ENCODE data around the gene WBP11. TPM values are rescaled to one million over a fixed set of nuclear protein-coding genes. Genes with fewer than 3 reads are reported as not detected.

Gene WBP11
- total and polyA plus RNA-seq, 2 donors (not counting 3 experiments of a cell fraction or from before 2014, with no cell fraction given), result 11.4 to 77.1 TPM

GRCh38 chr12:14774906-14775635 is 28.2 kb downstream of the WBP11 start:
- H3K9me1 ChIP-seq (replicated peaks; ENCODE audit: control insufficient read depth, extremely low read depth, insufficient read depth, low read length), result no peaks in the 10 kb centered on the region
- H2AFZ ChIP-seq (ENCODE audit: low read depth, low read length), result peak overlapping the region; percentile 73
- H3K27me3 ChIP-seq (ENCODE audit: control insufficient read depth in 2 of 2, insufficient read depth in 2 of 2, low read length in 2 of 2), result no peaks in the 10 kb centered on the region
- DNase-seq (ENCODE audit: low read depth, low spot score) (peak; percentile 73), FAIRE-seq (peak; percentile 66)
- H3K27ac ChIP-seq (ENCODE audit: insufficient read depth, low read depth, low read length), result peak overlapping the region; percentile 77
- H3K4me1 ChIP-seq (ENCODE audit: control insufficient read depth, extremely low read depth, insufficient read depth, low read length), result peaks cover 18% of the 10 kb centered on the region
- no TSS peak for BruUV-seq (replicated peaks)
- H3K9me3 ChIP-seq (replicated peaks; ENCODE audit: control insufficient read depth, insufficient read depth, low read length), result no peaks in the 10 kb centered on the region
- no peaks in the 10 kb centered on the region for H3K36me3 ChIP-seq (ENCODE audit: control insufficient read depth in 2 of 2, extremely low read depth in 1 of 2, insufficient read depth in 2 of 2, low read length in 2 of 2)
- H3K4me2 ChIP-seq (ENCODE audit: insufficient read depth, low read length), result peak overlapping the region; percentile 79
- no peaks in the 10 kb centered on the region for H4K20me1 ChIP-seq (replicated peaks; ENCODE audit: control insufficient read depth, extremely low read depth, insufficient read depth, low read length)
- H3K4me3 ChIP-seq (replicated peaks in 1 of 3; ENCODE audit: insufficient read depth in 1 of 3, low read depth in 1 of 3, low read length in 3 of 3), result peak overlapping the region; percentile 50 to 78 (median 56)
- TF ChIP-seq, protein P1, sequence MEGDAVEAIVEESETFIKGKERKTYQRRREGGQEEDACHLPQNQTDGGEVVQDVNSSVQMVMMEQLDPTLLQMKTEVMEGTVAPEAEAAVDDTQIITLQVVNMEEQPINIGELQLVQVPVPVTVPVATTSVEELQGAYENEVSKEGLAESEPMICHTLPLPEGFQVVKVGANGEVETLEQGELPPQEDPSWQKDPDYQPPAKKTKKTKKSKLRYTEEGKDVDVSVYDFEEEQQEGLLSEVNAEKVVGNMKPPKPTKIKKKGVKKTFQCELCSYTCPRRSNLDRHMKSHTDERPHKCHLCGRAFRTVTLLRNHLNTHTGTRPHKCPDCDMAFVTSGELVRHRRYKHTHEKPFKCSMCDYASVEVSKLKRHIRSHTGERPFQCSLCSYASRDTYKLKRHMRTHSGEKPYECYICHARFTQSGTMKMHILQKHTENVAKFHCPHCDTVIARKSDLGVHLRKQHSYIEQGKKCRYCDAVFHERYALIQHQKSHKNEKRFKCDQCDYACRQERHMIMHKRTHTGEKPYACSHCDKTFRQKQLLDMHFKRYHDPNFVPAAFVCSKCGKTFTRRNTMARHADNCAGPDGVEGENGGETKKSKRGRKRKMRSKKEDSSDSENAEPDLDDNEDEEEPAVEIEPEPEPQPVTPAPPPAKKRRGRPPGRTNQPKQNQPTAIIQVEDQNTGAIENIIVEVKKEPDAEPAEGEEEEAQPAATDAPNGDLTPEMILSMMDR (IDR thresholded peaks at IDR 0.05; ENCODE audit: extremely low read depth in 1 of 2, insufficient read depth in 1 of 2, low read depth in 1 of 2, low read length in 2 of 2), result no peak
- TF ChIP-seq FOS (IDR thresholded peaks at IDR 0.05; ENCODE audit: borderline replicate concordance, insufficient read depth, low read length) (peak; percentile 67), POLR2AphosphoS5 (IDR thresholded peaks at IDR 0.05; ENCODE audit: insufficient read depth, low read depth, low read length) (peak; percentile 27), POLR2A (IDR thresholded peaks at IDR 0.05; ENCODE audit: low read depth, low read length) (peak; percentile 48)
- ChIA-PET CTCF (interaction anchor here (0.7 to 2.4 kb wide), 14 partner anchors 9 to 1070 kb away, joined by 3 to 11 read pairs (median 4); partner anchors contain the start of genes C12orf60 and WBP11), POLR2A (interaction anchor here (1.6 kb wide), 1 partner anchor 28 kb away, joined by 6 read pairs; the partner anchor contains the start of genes C12orf60 and WBP11)
- peak overlapping the region; percentile 80 for H3K9ac ChIP-seq (replicated peaks; ENCODE audit: extremely low read depth, insufficient read depth, low read length)
- dilution Hi-C loops (cut with MboI; ENCODE audit: extremely low pct_ligation_motif_present, low sequenced_read_pairs), result no loop called here
- intact Hi-C loops (cut with micrococcal nuclease), result loop anchor here (1.0 to 5.0 kb wide), 8 partner anchors 28 to 1107 kb away; partner anchors contain the start of genes ARHGDIB, ART4, ATF7IP and C12orf60
- H3K79me2 ChIP-seq (ENCODE audit: control insufficient read depth, insufficient read depth, low read length), result peaks cover 19% of the 10 kb centered on the region
